Measurements from ENCODE around the gene ANAPC4.

Gene ANAPC4

GRCh38 chr4:25376754-25377571, at the start of gene ANAPC4:
ANAPC4 (plus strand) TSS chr4:25377263; CDS start chr4:25377428, 165 bp downstream.
- TF ChIP-seq CTCF (IDR thresholded peaks at IDR 0.05): no peak

DNA sequence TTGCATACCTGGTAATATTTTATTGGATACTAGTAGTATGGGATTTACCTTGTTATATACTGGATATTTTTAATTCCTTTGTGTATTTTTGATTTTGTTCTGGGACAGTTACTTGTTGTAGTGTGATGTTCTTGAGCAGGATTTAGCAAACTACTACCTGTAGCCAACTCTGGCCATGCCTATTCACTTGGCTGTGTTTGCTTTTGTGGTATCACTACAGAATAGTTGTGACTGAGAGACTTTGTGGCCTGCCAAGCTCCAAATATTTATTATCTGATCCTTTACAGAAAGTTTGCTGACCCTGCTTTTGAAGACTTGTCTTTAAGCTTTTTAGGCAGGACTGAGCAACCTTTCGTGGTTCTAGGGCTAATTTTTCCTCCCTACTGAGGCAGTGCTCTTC, 46.7 kb upstream of the ANAPC4 start:
- no peak for TF ChIP-seq CTCF (IDR thresholded peaks at IDR 0.05)

DNA sequence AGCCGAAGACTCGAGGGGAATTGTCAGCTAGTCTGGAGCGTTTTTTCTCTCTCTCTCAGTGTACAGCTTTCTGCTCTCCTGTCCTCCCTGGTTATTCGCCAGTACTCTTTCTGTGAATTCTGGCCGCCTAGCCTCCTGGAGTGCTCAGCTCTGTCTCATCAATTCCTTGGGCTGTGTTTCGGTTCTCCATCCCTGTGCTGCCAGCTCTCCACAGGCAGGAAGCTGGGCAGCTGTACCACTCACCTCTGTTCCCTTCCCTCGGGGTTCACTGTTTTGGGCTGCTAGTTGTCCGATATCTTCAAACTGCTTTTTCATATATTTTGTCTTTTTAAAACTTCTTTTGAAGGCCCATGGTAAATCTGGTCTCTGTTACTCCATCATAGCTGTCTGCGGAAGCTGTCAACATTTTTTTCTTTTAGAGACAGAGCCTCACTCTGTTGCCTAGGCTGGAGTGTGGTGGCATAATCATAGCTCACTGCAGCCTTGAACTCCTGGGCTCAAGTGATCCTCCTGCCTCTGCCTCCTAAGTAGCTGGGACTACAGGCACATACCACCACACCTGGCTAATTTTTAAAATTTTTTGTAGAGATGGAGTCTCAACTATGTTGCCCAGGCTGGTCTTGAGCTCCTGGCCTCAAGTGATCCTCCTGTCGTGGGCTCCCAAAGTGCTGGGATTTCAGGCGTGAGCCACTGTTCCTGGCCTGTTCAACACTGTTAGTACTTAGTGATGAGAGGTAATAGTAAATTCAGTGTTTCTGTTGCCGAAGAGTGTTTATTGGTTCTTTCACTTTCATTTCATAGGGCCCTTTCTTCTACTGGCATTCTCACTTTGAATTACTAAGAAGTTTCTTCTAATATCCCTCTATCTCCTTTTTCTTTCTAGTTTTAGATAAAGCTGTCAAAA, 45.9 kb upstream of the ANAPC4 start:
- TF ChIP-seq CTCF (IDR thresholded peaks at IDR 0.05): no peak

DNA sequence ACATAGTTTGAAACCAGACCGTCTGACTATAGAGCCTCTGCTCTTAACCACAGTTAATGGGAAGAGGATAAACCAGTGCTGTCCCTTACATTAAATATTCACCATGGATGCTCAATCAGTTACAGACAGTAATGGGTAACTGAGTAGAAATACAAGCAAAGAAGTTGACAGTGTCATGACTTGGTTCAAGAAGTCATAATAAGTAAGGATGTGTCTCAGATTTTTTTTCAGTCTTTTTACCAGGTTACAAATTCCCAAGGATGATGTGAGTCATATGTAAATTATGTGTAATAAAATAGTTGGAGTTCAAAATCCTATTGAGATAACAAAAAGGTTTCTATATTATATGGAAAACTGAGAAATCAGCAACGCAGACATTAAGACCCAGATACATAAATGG, 33.4 kb upstream of the ANAPC4 start:
- no peak for TF ChIP-seq CTCF (IDR thresholded peaks at IDR 0.05)

DNA sequence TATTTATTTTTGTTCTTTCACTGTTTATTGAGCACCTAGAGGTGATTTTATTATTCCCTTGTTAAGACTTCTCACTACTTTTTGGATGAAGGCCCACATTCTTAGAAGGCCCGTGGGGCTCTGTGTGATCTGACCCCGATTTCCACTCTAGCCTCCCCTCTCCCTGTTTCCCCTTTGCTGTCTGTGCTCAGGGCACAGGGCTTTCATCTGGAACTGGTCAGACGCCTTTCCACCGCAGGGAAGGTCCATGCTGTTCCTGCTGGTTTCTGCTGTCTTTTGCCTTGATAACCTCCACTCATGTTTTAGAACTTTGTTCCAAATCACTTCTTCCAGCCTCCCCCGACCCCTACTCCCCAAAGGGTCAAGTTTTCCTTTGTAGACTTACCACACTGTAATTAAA, 31.3 kb upstream of the ANAPC4 start:
- TF ChIP-seq CTCF (IDR thresholded peaks at IDR 0.05): no peak

- TF ChIP-seq CTCF (IDR thresholded peaks at IDR 0.05): no peak
Observed at GRCh38 chr4:25346913-25347312, 30.1 kb upstream of the ANAPC4 start.

- no peak for TF ChIP-seq CTCF (IDR thresholded peaks at IDR 0.05)
Observed at GRCh38 chr4:25347473-25347872, 29.6 kb upstream of the ANAPC4 start.

Measured in LNCAP (cell line).